Measurements from ENCODE around the gene TMEM187.

TMEM187 gene

DNA sequence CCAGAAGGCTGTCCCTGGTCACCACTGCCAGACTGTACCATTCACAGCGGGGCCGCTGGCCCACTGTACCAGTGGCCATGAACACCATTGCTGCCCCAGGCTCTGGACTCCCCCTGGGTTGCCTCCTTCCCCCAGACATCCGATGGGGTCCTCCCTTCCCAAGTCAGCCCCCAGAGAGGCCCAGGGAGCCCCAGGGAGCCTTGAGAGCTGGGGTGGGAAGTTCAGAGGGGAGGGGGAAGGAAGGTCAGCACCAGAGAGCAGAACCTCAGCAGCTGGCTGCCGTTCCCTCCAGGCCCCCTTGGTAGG is 46.0 kb upstream of the TMEM187 start:
- no peak for DNase-seq (ENCODE audit: extremely low spot score)
- CTCF ChIA-PET, result interaction anchor here (1.4 to 14.1 kb wide), 3 partner anchors 13 to 41 kb away, joined by 3 to 187 read pairs (median 10); partner anchors contain the start of gene RENBP
- POLR2A ChIA-PET, result interaction anchor here (1.0 kb wide), 2 partner anchors 44 to 133 kb away, joined by 3 read pairs; partner anchors contain the start of genes IDH3G and SSR4
- TF ChIP-seq, protein P1, sequence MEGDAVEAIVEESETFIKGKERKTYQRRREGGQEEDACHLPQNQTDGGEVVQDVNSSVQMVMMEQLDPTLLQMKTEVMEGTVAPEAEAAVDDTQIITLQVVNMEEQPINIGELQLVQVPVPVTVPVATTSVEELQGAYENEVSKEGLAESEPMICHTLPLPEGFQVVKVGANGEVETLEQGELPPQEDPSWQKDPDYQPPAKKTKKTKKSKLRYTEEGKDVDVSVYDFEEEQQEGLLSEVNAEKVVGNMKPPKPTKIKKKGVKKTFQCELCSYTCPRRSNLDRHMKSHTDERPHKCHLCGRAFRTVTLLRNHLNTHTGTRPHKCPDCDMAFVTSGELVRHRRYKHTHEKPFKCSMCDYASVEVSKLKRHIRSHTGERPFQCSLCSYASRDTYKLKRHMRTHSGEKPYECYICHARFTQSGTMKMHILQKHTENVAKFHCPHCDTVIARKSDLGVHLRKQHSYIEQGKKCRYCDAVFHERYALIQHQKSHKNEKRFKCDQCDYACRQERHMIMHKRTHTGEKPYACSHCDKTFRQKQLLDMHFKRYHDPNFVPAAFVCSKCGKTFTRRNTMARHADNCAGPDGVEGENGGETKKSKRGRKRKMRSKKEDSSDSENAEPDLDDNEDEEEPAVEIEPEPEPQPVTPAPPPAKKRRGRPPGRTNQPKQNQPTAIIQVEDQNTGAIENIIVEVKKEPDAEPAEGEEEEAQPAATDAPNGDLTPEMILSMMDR (IDR thresholded peaks at IDR 0.05; ENCODE audit: control extremely low read depth, extremely low read depth, low read depth, missing control alignments), result no peak

DNA sequence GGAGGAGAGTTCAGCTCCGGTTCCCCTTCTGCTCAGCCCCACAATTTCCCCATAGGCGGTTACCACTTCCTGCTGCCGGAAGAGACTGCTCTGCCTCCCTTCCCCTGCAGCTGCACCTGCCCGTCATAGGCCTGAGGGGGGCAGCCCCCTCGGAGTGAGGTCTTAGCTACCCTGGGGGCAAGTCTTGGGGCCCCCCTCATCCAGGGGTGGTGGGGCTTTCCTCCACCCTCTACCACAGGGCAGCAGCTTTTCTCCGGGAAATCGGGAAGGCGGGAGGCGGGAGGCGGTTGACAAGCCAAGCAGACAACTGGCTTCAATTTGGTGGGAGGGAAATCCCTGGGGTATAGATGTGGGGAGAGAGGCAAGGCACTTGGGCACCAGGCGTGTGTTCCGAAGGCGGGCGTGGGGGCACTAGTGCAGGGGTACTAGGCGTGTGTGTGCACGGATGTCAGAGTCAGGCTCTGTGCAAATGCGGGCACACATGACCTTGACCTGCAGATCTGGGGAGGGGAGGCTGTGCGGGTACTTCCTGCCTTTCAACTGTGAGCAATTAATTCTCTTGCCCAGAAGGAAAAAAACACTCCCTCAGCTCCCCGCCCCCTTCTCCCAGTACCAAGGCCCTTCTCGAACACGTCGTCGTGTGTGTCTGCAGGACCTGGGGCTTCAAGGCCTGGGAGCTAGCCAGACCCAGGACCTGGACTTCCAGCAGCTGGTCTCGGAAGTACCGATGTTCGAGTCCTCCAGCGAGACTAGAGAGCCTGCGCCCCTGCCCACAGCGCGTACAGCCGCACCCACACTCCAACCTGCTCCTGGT is 45.5 kb upstream of the TMEM187 start:
- POLR2A ChIA-PET, result interaction anchor here (1.0 kb wide), 2 partner anchors 44 to 133 kb away, joined by 3 read pairs; partner anchors contain the start of genes IDH3G and SSR4
- CTCF ChIA-PET, result interaction anchor here (2.7 to 14.1 kb wide), 2 partner anchors 13 to 22 kb away, joined by 10 to 187 read pairs; partner anchors contain the start of gene RENBP
- TF ChIP-seq, protein P1 (IDR thresholded peaks at IDR 0.05; ENCODE audit: control extremely low read depth, extremely low read depth, low read depth, missing control alignments), result peak; percentile 15
- peak; percentile 81 for DNase-seq (ENCODE audit: extremely low spot score)

DNA sequence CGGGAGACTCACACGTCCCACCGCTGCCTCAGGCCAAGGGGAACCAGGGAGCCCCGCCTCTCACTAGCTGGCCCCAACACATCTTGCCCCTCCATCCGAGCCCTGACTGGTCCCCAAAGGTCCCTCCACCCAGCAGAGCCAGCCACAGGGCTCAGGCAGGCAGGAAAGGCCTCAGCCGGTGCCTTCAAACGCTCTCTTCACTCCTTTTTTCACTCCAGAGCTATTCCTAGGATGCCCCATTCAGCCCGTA is 45.0 kb upstream of the TMEM187 start:
- ChIA-PET POLR2A (no interaction called here), CTCF (interaction anchor here (14.1 kb wide), 1 partner anchor 21 kb away, joined by 187 read pairs; the partner anchor contains the start of gene RENBP)
- TF ChIP-seq, protein P1 (IDR thresholded peaks at IDR 0.05; ENCODE audit: control extremely low read depth, extremely low read depth, low read depth, missing control alignments), result no peak
- no peak for DNase-seq (ENCODE audit: extremely low spot score)

- peak; percentile 97 for DNase-seq (ENCODE audit: extremely low spot score)
- TF ChIP-seq, protein P1 (IDR thresholded peaks at IDR 0.05; ENCODE audit: control extremely low read depth, extremely low read depth, low read depth, missing control alignments), result no peak
- ChIA-PET POLR2A (no interaction called here), CTCF (interaction anchor here (1.2 to 14.1 kb wide), 2 partner anchors 11 to 21 kb away, joined by 3 to 187 read pairs; partner anchors contain the start of gene RENBP)
These were observed 44.4 kb upstream of the TMEM187 start for GRCh38 chrX:153927922-153928760.

- POLR2A ChIA-PET, result no interaction called here
- CTCF ChIA-PET, result interaction anchor here (1.2 to 14.1 kb wide), 2 partner anchors 11 to 20 kb away, joined by 3 to 187 read pairs; partner anchors contain the start of gene RENBP
- TF ChIP-seq, protein P1 (IDR thresholded peaks at IDR 0.05; ENCODE audit: control extremely low read depth, extremely low read depth, low read depth, missing control alignments), result no peak
- DNase-seq (ENCODE audit: extremely low spot score), result no peak
These were observed 43.7 kb upstream of the TMEM187 start for GRCh38 chrX:153928846-153929245.

DNA sequence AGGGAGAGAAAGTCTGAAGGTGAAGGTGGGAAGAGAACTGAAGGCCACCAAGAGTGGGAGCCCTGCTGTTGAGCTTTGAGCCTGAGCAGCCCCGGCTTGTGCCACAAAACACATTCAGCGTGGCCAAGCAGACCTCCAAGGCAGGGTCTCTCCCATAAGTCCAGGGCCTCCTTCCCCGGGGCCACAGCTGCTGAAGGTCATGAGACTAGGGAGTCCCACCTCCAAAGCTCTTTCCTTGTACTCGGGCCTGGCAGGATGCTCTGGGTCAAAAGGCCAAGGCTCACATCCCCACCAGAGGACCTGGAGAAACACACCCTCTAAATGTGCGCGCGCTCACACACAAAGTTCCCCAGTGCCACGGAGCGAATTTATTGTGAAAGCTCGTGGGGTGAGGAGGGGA is 43.0 kb upstream of the TMEM187 start:
- ChIA-PET CTCF (interaction anchor here (14.1 kb wide), 1 partner anchor 19 kb away, joined by 187 read pairs; the partner anchor contains the start of gene RENBP), POLR2A (no interaction called here)
- no peak for DNase-seq (ENCODE audit: extremely low spot score)
- TF ChIP-seq, protein P1 (IDR thresholded peaks at IDR 0.05; ENCODE audit: control extremely low read depth, extremely low read depth, low read depth, missing control alignments), result no peak
